H4 (cell line): ENCODE data around the gene CD33. TPM values are rescaled to one million over a fixed set of nuclear protein-coding genes. Genes with fewer than 3 reads are reported as not detected.
A peak's percentile ranks its signal among the peaks of the same experiment; 100 is the strongest.

ENCODE experiments used
- DNase-seq: peaks from one replicate; pipeline ENCODE4 v3.0.0-alpha.2; 2015; ENCODE audit warnings: low spot score
- total RNA-seq: library from RNA; depleted of rRNA; stranded (reverse); fragments of >200 nt; shearing (Covaris generic); gene quantifications from 2 replicates; pipeline ENCODE4 v1.2.3, GENCODE V29; 2014; rRNA removed

Gene CD33
- 3.3 and 13.9 TPM in 2 replicates for total RNA-seq

DNA sequence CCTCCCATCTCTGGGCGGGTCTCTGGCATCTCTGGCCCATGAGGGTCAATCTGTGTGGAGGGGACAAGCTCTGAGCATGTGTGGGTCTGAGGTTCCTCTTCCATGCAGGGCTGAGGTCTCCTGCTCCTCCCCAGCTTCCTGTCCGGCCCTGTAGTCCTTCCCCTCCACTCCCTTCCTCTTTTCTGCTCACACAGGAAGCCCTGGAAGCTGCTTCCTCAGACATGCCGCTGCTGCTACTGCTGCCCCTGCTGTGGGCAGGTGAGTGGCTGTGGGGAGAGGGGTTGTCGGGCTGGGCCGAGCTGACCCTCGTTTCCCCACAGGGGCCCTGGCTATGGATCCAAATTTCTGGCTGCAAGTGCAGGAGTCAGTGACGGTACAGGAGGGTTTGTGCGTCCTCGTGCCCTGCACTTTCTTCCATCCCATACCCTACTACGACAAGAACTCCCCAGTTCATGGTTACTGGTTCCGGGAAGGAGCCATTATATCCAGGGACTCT is at the start of gene CD33:
Gene CD33, plus strand, starts transcription at position 183 of the 496 bp plus-strand sequence. Its CDS starts 39 bp downstream, at position 222.
- DNase-seq, result peak; percentile 29

- DNase-seq, result no peak
These were observed 45.6 kb upstream of the CD33 start for GRCh38 chr19:51179256-51179655.

DNA sequence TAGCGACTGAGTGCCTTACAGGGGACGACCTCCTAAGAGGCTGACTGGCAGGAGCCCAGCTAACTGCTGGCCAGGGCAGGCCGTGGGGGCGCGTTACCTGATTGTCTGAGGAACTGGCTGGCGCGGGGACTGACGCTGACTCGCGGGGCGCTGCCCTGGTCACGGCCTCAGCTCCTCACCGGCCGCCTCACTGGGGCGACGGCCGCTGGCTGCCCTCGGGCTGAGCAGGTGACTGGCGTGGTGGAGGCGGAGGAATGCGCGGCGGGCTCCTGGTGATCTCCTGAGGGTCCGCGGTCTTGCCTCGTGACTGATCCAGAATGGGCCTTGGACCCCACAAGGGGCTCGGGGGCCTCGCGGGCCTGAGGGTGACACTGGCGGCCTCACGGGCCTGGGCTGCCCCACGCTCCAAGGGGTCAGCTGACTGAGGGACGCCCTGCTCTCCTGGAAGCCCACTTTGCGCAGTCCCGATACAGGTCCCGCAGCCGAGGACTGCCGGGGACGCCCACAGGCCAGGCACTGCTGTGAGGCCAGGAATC is 43.4 kb upstream of the CD33 start:
- DNase-seq, result no peak

- no peak for DNase-seq
These were observed 42.9 kb upstream of the CD33 start for GRCh38 chr19:51181913-51182419.

DNA sequence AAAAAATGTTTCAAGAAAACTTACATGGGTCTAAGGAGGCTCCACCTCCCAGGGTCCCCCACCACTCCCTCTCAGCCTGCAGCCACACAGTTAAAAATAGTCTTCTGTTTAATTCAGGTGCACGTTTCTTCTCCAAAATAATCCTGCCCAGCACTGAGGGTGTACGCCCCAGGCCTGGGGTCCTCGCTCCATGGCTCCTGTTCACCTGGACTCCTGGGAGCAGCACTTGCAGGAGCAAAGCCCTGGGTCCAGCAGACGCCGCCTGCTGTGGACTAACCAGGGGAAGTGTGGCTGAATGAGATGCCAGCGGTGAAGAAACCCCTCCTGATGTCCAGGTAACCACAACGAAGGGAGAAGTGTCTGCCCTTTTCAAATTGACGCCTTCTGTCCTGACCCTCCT is 41.3 kb upstream of the CD33 start:
- no peak for DNase-seq

- no peak for DNase-seq
These were observed 39.6 kb upstream of the CD33 start for GRCh38 chr19:51185069-51185867.

GRCh38 chr19:51185868-51186215 is 39.0 kb upstream of the CD33 start:
- DNase-seq, result no peak

DNA sequence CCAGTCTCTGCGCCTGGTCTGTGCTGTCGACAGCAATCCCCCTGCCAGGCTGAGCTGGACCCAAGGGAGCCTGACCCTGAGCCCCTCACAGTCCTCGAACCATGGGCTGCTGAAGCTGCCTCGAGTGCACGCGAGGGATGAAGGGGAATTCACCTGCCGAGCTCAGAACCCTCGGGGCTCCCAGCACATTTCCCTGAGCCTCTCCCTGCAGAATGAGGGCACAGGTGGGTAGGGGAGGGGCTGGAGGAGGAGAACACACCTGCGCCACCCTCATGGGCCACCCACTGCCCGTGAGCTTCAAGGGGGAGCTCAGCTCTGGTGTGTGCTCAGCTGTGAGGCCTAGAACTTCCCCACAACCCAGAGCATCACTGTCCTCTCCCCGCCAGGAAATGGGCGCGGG is 38.6 kb upstream of the CD33 start:
- no peak for DNase-seq

DNA sequence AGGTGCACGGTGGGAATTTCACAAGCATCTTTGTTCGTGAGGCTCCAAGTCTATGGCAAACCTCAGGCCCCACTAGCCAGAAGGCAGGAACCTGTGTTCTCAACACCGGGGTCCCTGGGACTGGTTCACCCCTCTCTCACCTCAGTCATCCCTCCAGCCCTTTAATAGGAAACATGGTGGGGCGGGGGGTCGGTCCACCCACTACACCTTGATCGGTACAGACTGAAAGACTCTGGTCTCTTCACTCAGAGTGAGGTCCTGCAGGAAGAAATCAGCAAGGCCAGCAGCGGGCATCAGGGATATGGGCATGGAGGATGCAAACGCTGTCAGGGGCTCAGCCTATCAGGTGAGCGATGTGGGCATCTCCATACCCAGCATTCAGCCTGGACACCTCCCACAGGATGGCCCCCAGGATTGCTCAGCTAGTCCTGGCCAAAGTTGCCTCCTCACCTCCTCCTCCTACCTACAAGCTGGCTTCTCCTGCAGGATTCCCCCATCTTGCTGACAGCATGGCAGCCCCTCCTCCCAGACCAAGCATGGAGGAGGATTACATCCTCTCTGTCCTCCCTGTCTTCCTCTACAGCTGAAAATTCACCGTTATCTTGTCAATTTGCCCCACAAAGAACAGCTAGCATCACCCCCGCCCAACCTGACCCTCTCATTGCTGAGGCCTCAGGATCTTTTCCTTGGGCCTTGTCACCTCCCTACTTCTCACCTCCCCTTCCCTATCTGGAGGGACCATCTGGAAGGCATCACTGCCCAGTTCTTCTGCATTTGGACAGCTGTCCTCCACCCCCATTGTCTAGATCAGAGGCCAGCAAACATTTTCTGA is 37.3 kb upstream of the CD33 start:
- no peak for DNase-seq

- DNase-seq, result no peak
These were observed 36.7 kb upstream of the CD33 start for GRCh38 chr19:51188227-51188559.

DNA sequence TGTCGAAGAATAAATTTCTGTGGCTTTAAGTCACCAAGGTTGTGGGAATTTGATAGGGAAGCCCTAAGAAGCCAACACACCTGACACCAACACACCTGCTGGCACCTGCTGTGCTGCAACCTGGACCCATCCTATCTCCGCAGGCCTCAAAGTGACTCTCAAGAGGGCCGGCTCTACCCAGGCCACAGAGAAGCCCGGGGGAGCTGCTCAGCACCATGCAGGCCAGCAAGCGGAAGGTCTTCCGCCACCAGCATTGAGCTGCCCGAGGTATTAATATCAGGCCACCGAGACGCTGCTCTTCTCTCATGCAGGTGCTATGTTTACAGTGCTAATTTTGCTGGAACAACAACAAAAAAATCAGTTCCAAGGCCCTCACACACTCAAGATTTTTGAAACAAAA is 32.2 kb upstream of the CD33 start:
- no peak for DNase-seq

- no peak for DNase-seq
These were observed 30.2 kb upstream of the CD33 start for GRCh38 chr19:51194527-51195315.

DNA sequence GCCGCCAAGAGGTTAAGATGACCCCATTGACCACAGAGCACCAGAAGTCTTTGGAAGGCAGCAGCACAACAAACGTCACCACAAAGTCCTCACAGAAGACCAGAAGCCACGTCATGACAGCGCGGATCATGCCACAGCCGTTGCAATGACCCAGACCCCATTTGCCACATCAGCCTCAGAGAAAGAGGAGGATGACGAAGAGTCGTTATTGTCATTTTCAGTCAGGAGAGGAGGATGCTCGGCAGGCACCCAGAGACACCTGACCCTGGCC is 29.6 kb upstream of the CD33 start:
- no peak for DNase-seq

DNA sequence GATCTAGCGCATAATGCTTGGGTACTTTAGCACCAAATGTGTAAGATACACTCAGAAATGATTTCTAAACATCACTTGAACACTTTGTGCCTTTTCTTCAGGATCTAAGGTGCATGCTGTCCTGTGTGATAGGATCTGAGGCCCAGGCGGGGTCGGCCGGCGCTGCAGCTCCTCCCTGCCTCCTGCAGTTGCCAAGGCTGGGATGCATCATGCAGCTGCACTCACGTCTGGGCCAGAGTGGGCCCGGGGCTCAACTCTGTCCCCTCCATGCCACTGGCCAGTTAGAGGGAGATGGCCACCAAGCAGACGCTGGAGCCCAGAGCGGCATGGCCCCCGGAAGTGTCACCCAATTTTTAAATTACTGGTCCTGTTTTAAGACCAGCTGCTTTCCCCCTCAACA is 29.3 kb upstream of the CD33 start:
- DNase-seq, result no peak

DNA sequence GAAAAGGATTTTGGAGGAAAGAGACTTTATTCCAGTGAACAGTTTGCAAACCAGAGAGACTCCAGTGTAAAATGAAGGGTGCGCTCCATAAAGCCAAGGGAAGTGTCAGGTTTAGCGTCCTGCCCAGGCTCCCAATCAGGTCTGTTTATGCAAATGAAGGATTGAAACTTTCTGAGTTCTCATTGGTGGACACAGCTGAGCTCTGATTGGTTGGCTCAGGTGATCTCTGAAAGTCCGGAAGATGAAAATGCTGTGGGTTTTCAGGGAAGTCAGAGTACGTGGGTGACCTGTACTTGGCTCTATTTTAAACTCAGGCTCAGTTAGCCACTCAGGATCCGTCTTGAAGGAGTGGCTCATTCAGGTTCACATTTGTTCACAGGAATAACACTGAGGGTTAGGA is 28.7 kb upstream of the CD33 start:
- no peak for DNase-seq

DNA sequence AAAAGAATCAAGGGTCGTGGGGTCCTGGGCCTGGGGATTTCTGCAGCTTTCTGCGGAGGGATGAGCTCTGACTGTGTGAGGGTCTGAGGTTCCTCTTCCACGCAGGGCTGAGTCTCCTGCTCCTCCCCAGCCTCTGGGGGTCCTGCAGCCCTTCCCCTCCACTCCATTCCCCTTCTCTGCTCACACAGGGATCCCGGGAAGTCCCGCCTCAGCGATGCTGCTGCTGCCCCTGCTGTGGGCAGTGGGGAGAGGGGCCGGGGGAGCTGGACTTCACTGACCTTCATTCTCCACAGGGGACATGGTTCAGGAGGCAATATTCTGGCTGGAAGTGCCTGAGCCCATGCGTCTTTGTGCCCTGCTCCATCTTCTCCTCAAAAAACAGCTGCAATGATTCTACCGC is 26.2 kb upstream of the CD33 start:
- DNase-seq, result no peak

DNA sequence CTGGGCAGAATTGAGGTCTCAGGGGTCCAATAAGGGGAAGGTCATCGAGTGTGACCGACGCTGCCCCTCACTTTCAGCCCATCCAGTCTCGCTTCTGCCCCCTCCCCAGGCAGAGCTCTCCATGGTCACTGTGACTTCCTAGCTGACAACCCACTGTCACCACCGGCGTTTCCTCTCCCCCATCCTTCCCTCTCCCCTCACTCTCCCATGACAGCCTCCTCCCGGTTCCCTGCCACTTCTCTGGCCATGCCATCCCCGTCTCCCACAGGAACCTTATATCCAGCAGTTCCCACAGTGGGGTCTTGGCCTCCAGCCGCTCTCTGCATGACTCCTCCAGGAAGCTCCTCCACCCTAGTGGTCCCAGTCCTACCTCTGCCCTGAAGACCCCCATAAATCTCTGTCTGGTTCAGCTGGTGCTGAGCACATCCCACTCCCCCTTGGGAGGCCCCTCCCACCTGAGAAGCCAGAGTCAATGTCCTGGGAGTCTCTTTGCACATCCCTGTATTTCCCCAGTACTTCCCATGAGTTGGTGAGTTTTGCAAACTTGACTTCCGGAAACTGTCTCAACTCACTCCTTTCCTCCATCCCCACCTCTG is 24.7 kb upstream of the CD33 start:
- no peak for DNase-seq

- no peak for DNase-seq
These were observed 23.2 kb upstream of the CD33 start for GRCh38 chr19:51201712-51202111.

DNA sequence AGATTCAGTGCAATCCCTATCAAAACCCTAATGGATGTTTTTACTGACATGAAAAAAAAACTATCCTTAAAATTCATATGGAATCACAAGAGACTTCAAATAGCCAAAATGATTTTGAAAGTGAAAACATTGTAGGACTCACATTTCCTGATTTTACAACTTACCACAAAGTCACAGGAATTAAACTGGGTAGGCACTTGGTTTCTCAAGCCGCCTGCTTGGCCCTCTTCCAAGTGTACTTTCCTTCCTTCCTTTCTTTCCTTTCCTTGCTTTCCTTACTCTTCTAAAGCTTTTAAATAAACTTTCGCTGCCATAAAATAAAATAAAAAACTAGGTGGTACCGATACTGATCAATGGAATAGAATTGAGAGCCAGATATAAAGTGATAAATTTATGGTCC is 21.0 kb upstream of the CD33 start:
- DNase-seq, result no peak

- DNase-seq, result no peak
These were observed 20.6 kb upstream of the CD33 start for GRCh38 chr19:51204321-51204720.

DNA sequence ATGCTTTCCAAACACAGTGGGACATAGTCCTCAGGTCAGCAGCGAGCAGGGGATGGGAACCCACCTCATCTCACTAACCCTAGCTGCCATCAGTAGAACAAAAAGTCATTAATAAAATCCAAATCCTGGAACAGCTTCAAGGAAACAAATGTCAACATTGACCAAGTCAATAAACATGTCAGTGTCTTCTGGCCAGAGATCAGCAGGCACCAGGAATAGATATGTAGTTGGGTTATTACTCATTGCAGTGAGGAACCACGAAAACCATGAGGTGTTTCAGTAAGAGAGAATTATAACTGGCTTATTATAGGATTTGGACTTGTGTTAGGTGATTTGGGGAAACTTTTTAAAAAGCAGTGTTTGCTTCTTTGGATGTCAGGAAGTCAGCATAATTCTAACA is 17.1 kb upstream of the CD33 start:
- DNase-seq, result no peak
